ENCODE measurements around the gene RFX2. TPM values are rescaled to one million over a fixed set of nuclear protein-coding genes. Genes with fewer than 3 reads are reported as not detected.

Gene RFX2
- total and polyA plus RNA-seq, 10 of the 15 experiments (the other 5 are each of a cell fraction or from before 2014, with no cell fraction given), result 3.2 to 9.8 (median 4.7) TPM

GRCh38 chr19:6105444-6105843 is 4.9 kb downstream of the RFX2 start:
- CTCF ChIA-PET, result interaction anchor here (0.6 to 1.3 kb wide), 2 partner anchors 18 to 83 kb away, joined by 3 to 4 read pairs; no protein-coding TSS in a partner anchor
- RAD21 ChIA-PET (ENCODE audit: unreplicated experiment), result interaction anchor here (1.8 kb wide), 1 partner anchor 18 kb away, joined by 13 read pairs; no protein-coding TSS in a partner anchor
- no peak overlapping the region for H3K9ac ChIP-seq (ENCODE audit: control insufficient read depth, insufficient read depth, low read length)
- TF ChIP-seq CHD2 (IDR thresholded peaks at IDR 0.05; ENCODE audit: borderline replicate concordance, low read depth, low read length), result no peak
- ATAC-seq (no peak), FAIRE-seq (no peak), DNase-seq (ENCODE audit: low read depth, low spot score) (no peak)
- no TSS peak for BruUV-seq (replicated peaks)
- 89% methylated on average over 11 of the region's 11 CpGs for WGBS (ENCODE audit: insufficient coverage, insufficient replicate concordance, low lambda C conversion rate, missing lambda C conversion rate)
- H3K79me2 ChIP-seq (ENCODE audit: control insufficient read depth, insufficient read depth, low read length), result no peaks in the 10 kb centered on the region
- H3K27ac ChIP-seq (ENCODE audit: control insufficient read depth, insufficient read depth), result no peak overlapping the region
- no peak overlapping the region for H3K4me2 ChIP-seq (ENCODE audit: control insufficient read depth, insufficient read depth)
- H3K27me3 ChIP-seq (replicated peaks in 1 of 2; ENCODE audit: control insufficient read depth in 2 of 2, insufficient read depth in 2 of 2, low read length in 1 of 2), result no peaks in the 10 kb centered on the region
- H3K9me3 ChIP-seq (replicated peaks; ENCODE audit: control insufficient read depth, insufficient read depth, low read length), result no peaks in the 10 kb centered on the region; the same call in 1 of the 3 replicates
- no peaks in the 10 kb centered on the region for H3K4me1 ChIP-seq (ENCODE audit: control insufficient read depth, insufficient read depth, low read length)
- in situ Hi-C loops (cut with MboI) (no loop called here), intact Hi-C loops (cut with micrococcal nuclease; ENCODE audit: unreplicated experiment) (no loop called here)
- H3K36me3 ChIP-seq (ENCODE audit: control insufficient read depth in 2 of 2, insufficient read depth in 2 of 2, low read length in 1 of 2), result no peaks in the 10 kb centered on the region
- H2AFZ ChIP-seq (ENCODE audit: control insufficient read depth, low read depth, low read length), result no peak overlapping the region
- POLR2A ChIA-PET, result interaction anchor here (0.6 to 2.8 kb wide), 6 partner anchors 13 to 496 kb away, joined by 3 to 9 read pairs (median 4); no protein-coding TSS in a partner anchor
- SMC1A ChIA-PET (ENCODE audit: uncharacterized antibody, unreplicated experiment), result interaction anchor here (0.6 to 2.4 kb wide), 5 partner anchors 10 to 55 kb away, joined by 3 to 8 read pairs (median 5); no protein-coding TSS in a partner anchor
- no peak overlapping the region for H3K4me3 ChIP-seq
- no peaks in the 10 kb centered on the region for H4K20me1 ChIP-seq (ENCODE audit: control insufficient read depth, insufficient read depth)

GRCh38 chr19:6103894-6104293 is 6.4 kb downstream of the RFX2 start:
- no peak overlapping the region for H3K9ac ChIP-seq (ENCODE audit: control insufficient read depth, insufficient read depth, low read length)
- DNase-seq (ENCODE audit: low read depth, low spot score), result no peak
- no peak overlapping the region for H3K27ac ChIP-seq (ENCODE audit: control insufficient read depth, insufficient read depth)
- no peak for ATAC-seq
- H3K27me3 ChIP-seq (replicated peaks in 1 of 2; ENCODE audit: control insufficient read depth in 2 of 2, insufficient read depth in 2 of 2, low read length in 1 of 2), result no peaks in the 10 kb centered on the region
- H2AFZ ChIP-seq (ENCODE audit: control insufficient read depth, low read depth, low read length), result no peak overlapping the region
- SMC1A ChIA-PET (ENCODE audit: uncharacterized antibody, unreplicated experiment), result interaction anchor here (0.7 to 2.4 kb wide), 8 partner anchors 12 to 54 kb away, joined by 3 to 8 read pairs (median 4); no protein-coding TSS in a partner anchor
- H3K36me3 ChIP-seq (ENCODE audit: control insufficient read depth in 2 of 2, insufficient read depth in 2 of 2, low read length in 1 of 2), result no peaks in the 10 kb centered on the region
- no peak for FAIRE-seq
- H3K4me3 ChIP-seq, result no peak overlapping the region
- no peak overlapping the region for H3K4me2 ChIP-seq (ENCODE audit: control insufficient read depth, insufficient read depth)
- no peaks in the 10 kb centered on the region for H3K4me1 ChIP-seq (ENCODE audit: control insufficient read depth, insufficient read depth, low read length)
- RAD21 ChIA-PET (ENCODE audit: unreplicated experiment), result interaction anchor here (1.9 kb wide), 1 partner anchor 22 kb away, joined by 4 read pairs; no protein-coding TSS in a partner anchor
- BruUV-seq (replicated peaks), result no TSS peak
- in situ Hi-C loops (cut with MboI), result no loop called here
- H3K79me2 ChIP-seq (ENCODE audit: control insufficient read depth, insufficient read depth, low read length), result no peaks in the 10 kb centered on the region
- intact Hi-C loops (cut with micrococcal nuclease; ENCODE audit: unreplicated experiment), result no loop called here
- WGBS (ENCODE audit: insufficient coverage, insufficient replicate concordance, low lambda C conversion rate, missing lambda C conversion rate), result 46% methylated on average over 4 of the region's 4 CpGs
- no peaks in the 10 kb centered on the region for H4K20me1 ChIP-seq (ENCODE audit: control insufficient read depth, insufficient read depth)
- CTCF ChIA-PET, result interaction anchor here (0.5 to 1.7 kb wide), 3 partner anchors 22 to 846 kb away, joined by 3 to 11 read pairs (median 5); no protein-coding TSS in a partner anchor
- POLR2A ChIA-PET, result interaction anchor here (0.7 kb wide), 3 partner anchors 48 to 1245 kb away, joined by 3 to 4 read pairs (median 3); partner anchors contain the start of gene ARHGEF18
- H3K9me3 ChIP-seq (replicated peaks; ENCODE audit: control insufficient read depth, insufficient read depth, low read length), result peaks cover 5% of the 10 kb centered on the region; the same call in 2 of the 3 replicates
- TF ChIP-seq ZNF687 (IDR thresholded peaks at IDR 0.05) (no peak), ESRRA (IDR thresholded peaks at IDR 0.05; ENCODE audit: low read length) (no peak), PKNOX1 (IDR thresholded peaks at IDR 0.05) (no peak), SMC3 (IDR thresholded peaks at IDR 0.05; ENCODE audit: borderline replicate concordance, low read length) (no peak), TARDBP (IDR thresholded peaks at IDR 0.05; ENCODE audit: borderline replicate concordance) (no peak), MXI1 (IDR thresholded peaks at IDR 0.05; ENCODE audit: low read depth, low read length) (no peak), ATF3 (IDR thresholded peaks at IDR 0.05; ENCODE audit: borderline replicate concordance, extremely low read depth, low read depth, low read length) (no peak), MAX (IDR thresholded peaks at IDR 0.05; ENCODE audit: low read depth, low read length) (no peak)
